Astrocyte (in vitro differentiated cells and primary cell): Measurements from ENCODE around the gene CYLD.

Experiments used
- EZH2 ChIP-seq: IDR thresholded peaks from 2 replicates; pipeline ENCODE4 v1.6.1; 2012; ENCODE audit warnings: mild to moderate bottlenecking, low read length, inconsistent platforms; ENCODE audit not compliant: insufficient read depth
- TF ChIP-seq, protein P1 (sequence below): IDR thresholded peaks from 2 replicates; pipeline ENCODE4 v1.5.1; 2011; ENCODE audit warnings: low read depth, mild to moderate bottlenecking, inconsistent platforms, low read length, moderate library complexity; ENCODE audit not compliant: insufficient read depth

DNA sequence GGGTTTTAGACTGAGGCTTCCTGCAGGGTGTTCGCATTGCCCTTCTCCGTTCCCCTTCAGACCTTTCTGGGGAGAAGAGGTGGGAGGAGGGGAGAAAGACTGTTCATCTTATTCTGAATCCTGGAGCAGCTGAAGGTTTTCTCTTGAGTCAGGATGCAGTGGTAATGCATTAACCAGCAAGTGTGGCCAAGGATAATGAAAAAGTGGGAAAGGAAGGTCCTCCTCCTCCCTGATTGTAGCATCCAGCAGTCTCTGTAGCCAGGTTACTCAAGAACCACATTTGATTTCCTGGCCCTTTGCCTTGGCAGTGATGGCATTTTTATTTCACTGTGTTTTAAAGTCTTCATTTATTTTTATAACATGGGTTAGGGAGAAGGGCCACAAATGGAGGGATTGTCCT, 59.1 kb downstream of the CYLD start:
- TF ChIP-seq, protein P1, sequence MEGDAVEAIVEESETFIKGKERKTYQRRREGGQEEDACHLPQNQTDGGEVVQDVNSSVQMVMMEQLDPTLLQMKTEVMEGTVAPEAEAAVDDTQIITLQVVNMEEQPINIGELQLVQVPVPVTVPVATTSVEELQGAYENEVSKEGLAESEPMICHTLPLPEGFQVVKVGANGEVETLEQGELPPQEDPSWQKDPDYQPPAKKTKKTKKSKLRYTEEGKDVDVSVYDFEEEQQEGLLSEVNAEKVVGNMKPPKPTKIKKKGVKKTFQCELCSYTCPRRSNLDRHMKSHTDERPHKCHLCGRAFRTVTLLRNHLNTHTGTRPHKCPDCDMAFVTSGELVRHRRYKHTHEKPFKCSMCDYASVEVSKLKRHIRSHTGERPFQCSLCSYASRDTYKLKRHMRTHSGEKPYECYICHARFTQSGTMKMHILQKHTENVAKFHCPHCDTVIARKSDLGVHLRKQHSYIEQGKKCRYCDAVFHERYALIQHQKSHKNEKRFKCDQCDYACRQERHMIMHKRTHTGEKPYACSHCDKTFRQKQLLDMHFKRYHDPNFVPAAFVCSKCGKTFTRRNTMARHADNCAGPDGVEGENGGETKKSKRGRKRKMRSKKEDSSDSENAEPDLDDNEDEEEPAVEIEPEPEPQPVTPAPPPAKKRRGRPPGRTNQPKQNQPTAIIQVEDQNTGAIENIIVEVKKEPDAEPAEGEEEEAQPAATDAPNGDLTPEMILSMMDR = no peak
- TF ChIP-seq EZH2 = no peak
